Epithelial cell of proximal tubule (primary cell): ENCODE data around the gene SOD2. TPM values are rescaled to one million over a fixed set of nuclear protein-coding genes. Genes with fewer than 3 reads are reported as not detected.
"Not testable (repeated sequence)": the region's sequence is repeated elsewhere in the genome, so short reads cannot be mapped to it uniquely, and the experiment has no call there.

Experiments used
- DNase-seq: peaks from one replicate; pipeline ENCODE4 v3.0.0-alpha.2; 2011; ENCODE audit warnings: low read depth
- H3K4me3 ChIP-seq: 2 replicates; pipeline ENCODE4 v1.5.1; 2011; ENCODE audit warnings: low read depth, mild to moderate bottlenecking, low read length
- total RNA-seq: library from RNA; depleted of rRNA; stranded (reverse); fragments of >200 nt; gene quantifications from 2 replicates; pipeline ENCODE4 v1.2.3, GENCODE V29; 2015
- TF ChIP-seq, protein P1 (sequence below): conservative IDR thresholded peaks from 2 replicates; pipeline ENCODE4 v1.5.1; 2012; ENCODE audit warnings: low read depth, mild to moderate bottlenecking, low read length

SOD2 gene
- total RNA-seq, 1 donor from 2014 or later, result 93.9 TPM

GRCh38 chr6:159680104-159680503 is 12.9 kb downstream of the SOD2 start:
- TF ChIP-seq, protein P1, sequence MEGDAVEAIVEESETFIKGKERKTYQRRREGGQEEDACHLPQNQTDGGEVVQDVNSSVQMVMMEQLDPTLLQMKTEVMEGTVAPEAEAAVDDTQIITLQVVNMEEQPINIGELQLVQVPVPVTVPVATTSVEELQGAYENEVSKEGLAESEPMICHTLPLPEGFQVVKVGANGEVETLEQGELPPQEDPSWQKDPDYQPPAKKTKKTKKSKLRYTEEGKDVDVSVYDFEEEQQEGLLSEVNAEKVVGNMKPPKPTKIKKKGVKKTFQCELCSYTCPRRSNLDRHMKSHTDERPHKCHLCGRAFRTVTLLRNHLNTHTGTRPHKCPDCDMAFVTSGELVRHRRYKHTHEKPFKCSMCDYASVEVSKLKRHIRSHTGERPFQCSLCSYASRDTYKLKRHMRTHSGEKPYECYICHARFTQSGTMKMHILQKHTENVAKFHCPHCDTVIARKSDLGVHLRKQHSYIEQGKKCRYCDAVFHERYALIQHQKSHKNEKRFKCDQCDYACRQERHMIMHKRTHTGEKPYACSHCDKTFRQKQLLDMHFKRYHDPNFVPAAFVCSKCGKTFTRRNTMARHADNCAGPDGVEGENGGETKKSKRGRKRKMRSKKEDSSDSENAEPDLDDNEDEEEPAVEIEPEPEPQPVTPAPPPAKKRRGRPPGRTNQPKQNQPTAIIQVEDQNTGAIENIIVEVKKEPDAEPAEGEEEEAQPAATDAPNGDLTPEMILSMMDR, result no peak
- H3K4me3 ChIP-seq, result no peak overlapping the region
- DNase-seq, result no peak

- no peak overlapping the region for H3K4me3 ChIP-seq
- no peak for DNase-seq
- TF ChIP-seq, protein P1, result no peak
These were observed 13.7 kb downstream of the SOD2 start for GRCh38 chr6:159679091-159680077.

GRCh38 chr6:159678574-159678973 is 14.5 kb downstream of the SOD2 start:
- no peak overlapping the region for H3K4me3 ChIP-seq
- TF ChIP-seq, protein P1, result no peak
- no peak for DNase-seq

- H3K4me3 ChIP-seq, result no peak overlapping the region
- TF ChIP-seq, protein P1, result no peak
- DNase-seq, result no peak
These were observed 15.4 kb downstream of the SOD2 start for GRCh38 chr6:159677506-159678165.

GRCh38 chr6:159676890-159677505 is 16.0 kb downstream of the SOD2 start:
- TF ChIP-seq, protein P1, result no peak
- peak; percentile 41 for DNase-seq
- no peak overlapping the region for H3K4me3 ChIP-seq

DNA sequence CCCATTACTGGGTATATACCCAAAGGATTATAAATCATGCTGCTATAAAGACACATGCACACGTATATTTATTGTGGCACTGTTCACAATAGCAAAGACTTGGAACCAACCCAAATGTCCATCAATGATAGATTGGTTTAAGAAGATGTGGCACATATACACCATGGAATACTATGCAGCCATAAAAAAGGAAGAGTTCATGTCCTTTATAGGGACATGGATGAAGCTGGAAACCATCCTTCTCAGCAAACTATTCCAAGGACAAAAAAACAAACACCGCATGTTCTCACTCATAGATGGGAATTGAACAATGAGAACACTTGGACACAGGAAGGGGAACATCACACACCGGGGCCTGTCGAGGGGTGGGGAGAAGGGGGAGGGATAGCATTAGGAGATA is 16.8 kb downstream of the SOD2 start:
- not testable (repeated sequence) for H3K4me3 ChIP-seq, DNase-seq

DNA sequence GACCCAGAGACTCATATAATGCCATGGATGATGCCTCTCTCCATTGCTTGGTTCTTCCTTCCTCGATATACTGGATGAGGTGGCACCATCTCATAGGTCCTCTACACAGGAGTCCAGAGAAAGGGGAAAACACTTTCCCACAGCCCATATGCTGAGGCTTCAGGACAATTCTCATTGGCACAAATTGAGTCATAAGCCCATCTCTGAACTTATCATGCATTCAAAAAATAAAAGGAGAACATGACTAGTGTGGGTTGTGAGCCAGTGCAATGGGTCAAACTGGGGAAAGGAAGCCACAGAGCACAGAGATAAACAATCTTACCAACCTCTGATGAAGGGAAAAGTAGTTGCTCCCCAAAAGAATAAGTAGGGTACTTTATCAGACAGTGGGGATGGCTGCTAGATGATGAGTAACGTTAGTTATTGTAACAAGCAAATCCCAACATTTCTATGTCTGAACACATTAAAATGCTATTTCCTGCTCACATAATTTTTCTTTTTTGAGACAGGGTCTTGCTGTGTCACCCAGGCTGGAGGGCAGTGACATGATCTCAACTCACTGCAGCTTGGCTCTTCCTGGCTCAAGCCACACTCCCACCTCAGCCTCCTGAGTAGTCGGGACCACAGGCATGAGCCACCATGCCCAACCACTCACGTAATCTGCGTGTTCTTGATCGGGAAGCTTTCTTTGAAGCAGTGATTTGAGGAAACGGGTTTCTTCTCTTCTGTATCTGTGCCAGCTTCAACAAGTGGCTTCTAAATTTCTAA is 27.0 kb downstream of the SOD2 start:
- TF ChIP-seq, protein P1, result no peak
- DNase-seq, result no peak
- no peak overlapping the region for H3K4me3 ChIP-seq

DNA sequence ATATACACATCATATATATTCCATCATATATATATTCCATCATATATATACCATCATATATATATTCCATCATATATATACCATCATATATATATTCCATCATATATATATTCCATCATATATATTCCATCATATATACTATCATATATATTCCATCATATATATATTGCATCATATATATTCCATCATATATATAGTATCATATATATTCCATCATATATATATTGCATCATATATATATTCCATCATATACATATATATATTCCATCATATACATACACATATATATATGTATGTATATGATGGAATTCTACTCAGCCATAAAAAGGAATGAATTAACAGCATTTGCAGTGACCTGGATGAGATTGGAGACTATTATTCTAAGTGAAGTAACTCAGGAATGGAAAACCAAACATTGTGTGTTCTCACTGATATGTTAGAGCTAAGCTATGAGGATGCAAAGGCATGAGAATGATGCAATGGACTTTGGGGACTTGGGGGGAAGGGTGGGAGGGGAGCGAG is 29.6 kb downstream of the SOD2 start:
- not testable (repeated sequence) for H3K4me3 ChIP-seq, DNase-seq

DNA sequence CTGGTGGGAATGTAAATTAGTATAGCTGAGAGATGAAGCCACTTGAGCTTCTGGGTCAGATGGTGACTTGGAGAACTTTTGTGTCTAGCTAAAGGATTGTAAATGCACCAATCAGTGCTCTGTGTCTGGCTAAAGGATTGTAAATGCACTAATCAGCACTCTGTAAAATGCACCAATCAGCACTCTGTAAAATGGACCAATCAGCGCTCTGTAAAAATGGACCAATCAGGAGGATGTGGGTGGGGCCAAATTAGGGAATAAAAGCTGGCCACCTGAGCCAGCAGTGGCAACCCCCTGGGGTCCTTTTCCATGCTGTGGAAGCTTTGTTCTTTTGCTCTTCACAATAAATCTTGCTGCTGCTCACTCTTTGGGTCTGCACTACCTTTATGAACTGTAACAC is 31.1 kb downstream of the SOD2 start:
- H3K4me3 ChIP-seq, DNase-seq: not testable (repeated sequence)
